ENCODE data around the gene TCHHL1. TPM values are rescaled to one million over a fixed set of nuclear protein-coding genes. Genes with fewer than 3 reads are reported as not detected.

Gene TCHHL1
- total and polyA plus RNA-seq, 2 of the 4 experiments (the other 2 are of a cell fraction): not detected

DNA sequence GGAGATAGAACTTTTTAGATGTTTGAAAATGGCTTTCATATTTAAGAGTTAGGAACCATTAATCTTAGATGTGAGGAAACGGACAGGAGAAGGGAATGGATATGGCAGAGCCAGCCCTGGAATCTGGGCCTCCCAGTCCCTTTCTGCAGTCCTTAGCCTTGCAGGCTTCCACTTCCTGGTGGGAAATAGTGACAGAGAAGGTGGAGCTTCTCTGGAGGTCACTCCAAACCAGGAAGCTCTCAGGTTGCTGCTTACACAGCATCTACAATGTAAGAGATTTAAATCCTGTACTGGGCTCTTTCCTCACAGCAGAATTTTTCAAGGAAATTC lies 54.6 kb downstream of the TCHHL1 start:
- H3K9me1 ChIP-seq (ENCODE audit: insufficient read depth, low read length): peaks cover 3% of the 10 kb centered on the region; the same call in 1 of the 2 replicates
- no peak overlapping the region for H4K8ac ChIP-seq (ENCODE audit: low read depth in 2 of 2, low read length in 2 of 2)
- no peak overlapping the region for H2BK120ac ChIP-seq (ENCODE audit: low read depth, low read length)
- peak overlapping the region; percentile 96 for H3K4me2 ChIP-seq (ENCODE audit: low read depth, low read length)
- no peak overlapping the region for H2AK5ac ChIP-seq (ENCODE audit: low read depth, low read length)
- intact Hi-C loops (cut with micrococcal nuclease) (no loop called here), dilution Hi-C loops (cut with HindIII; ENCODE audit: low sequenced_read_pairs, unreplicated experiment) (no loop called here), in situ Hi-C loops (cut with MboI; ENCODE audit: low sequenced_read_pairs) (no loop called here)
- no peaks in the 10 kb centered on the region for H3K9me3 ChIP-seq (ENCODE audit: control insufficient read depth, insufficient read depth, low read length)
- H2BK5ac ChIP-seq (ENCODE audit: low read depth, low read length, poor library complexity, severe bottlenecking): peak overlapping the region; percentile 0
- no peak for ATAC-seq (ENCODE audit: low read depth)
- TF ChIP-seq MXI1 (IDR thresholded peaks at IDR 0.05; ENCODE audit: borderline replicate concordance, low read depth, low read length) (no peak), SMC3 (IDR thresholded peaks at IDR 0.05; ENCODE audit: low read depth, low read length) (no peak)
- no peak overlapping the region for H3K9ac ChIP-seq (ENCODE audit: low read depth, low read length)
- H3K23ac ChIP-seq (ENCODE audit: low read depth, low read length): no peak overlapping the region
- H4K91ac ChIP-seq (ENCODE audit: insufficient read depth, low read depth, low read length): no peak overlapping the region
- peaks cover 25% of the 10 kb centered on the region for H3K36me3 ChIP-seq (ENCODE audit: control insufficient read depth, insufficient read depth, low read length)
- WGBS, 2 experiments (ENCODE audit: extremely low coverage in 2 of 2, insufficient read length in 1 of 2): no CpG with 5 or more reads among the region's 1 CpG
- ChIA-PET POLR2A (ENCODE audit: unreplicated experiment) (interaction anchor here (0.6 to 1.5 kb wide), 2 partner anchors 13 to 1832 kb away, joined by 3 read pairs; no protein-coding TSS in a partner anchor), CTCF (interaction anchor here (0.8 to 1.4 kb wide), 4 partner anchors 12 to 43 kb away, joined by 3 to 5 read pairs (median 4); no protein-coding TSS in a partner anchor)
- H2BK15ac ChIP-seq (ENCODE audit: low read depth, low read length): no peak overlapping the region
- peaks cover 27% of the 10 kb centered on the region for H4K20me1 ChIP-seq (ENCODE audit: insufficient read depth, low read length)
- peak overlapping the region; percentile 97; the same call in 1 of the 2 replicates for H3K27ac ChIP-seq (ENCODE audit: insufficient read depth, low read length)
- H3K27me3 ChIP-seq (ENCODE audit: control insufficient read depth, insufficient read depth, low read length): no peaks in the 10 kb centered on the region
- H3K79me1 ChIP-seq (ENCODE audit: low read depth in 1 of 2, low read length in 2 of 2): peaks cover 20 to 33% of the 10 kb centered on the region in 2 experiments
- H3K4me1 ChIP-seq (ENCODE audit: control insufficient read depth, insufficient read depth, low read length): peaks cover 10% of the 10 kb centered on the region
- no TSS peak for BruUV-seq (replicated peaks)
- no peak overlapping the region; the same call in 1 of the 2 replicates for H3K4ac ChIP-seq (ENCODE audit: low read depth, low read length)
- peak overlapping the region; percentile 77 for H3K4me3 ChIP-seq (ENCODE audit: insufficient read depth, low read depth, low read length)
- H4K5ac ChIP-seq (ENCODE audit: low read depth, low read length): no peak overlapping the region
- H2BK20ac ChIP-seq (ENCODE audit: low read depth, low read length): no peak overlapping the region
- DNase-seq: no peak
- no peak overlapping the region for H3K56ac ChIP-seq (ENCODE audit: extremely low read depth, insufficient read depth, low read length)
- peak overlapping the region; percentile 21 for H2AK9ac ChIP-seq (replicated peaks; ENCODE audit: low read depth, low read length, poor library complexity)
- no peak overlapping the region for H3K18ac ChIP-seq (ENCODE audit: low read depth, low read length)
- H3K14ac ChIP-seq (replicated peaks; ENCODE audit: low read depth, low read length): peak overlapping the region; percentile 1
- no peak overlapping the region for H2AFZ ChIP-seq (replicated peaks; ENCODE audit: low read length, poor library complexity)

Small RNA genes lying within 50 kb of the gene (microRNA-seq; reads per million reads assigned to microRNA genes)
- gene SPTLC1P4 (ENCODE audit: insufficient read depth, insufficient read length): not detected

Small RNA genes lying within 50 kb of the gene (small RNA-seq; reads per million reads assigned to genes)
- gene SPTLC1P4: 0 reads per million in 5 experiments

Other genes with a start within 250 kb of the TCHHL1 start
- gene C2CD4D, start 249.2 kb downstream of the TCHHL1 start, total RNA-seq (2012; rRNA removed): not detected in 2 replicates
- gene C2CD4D, start 249.2 kb downstream of the TCHHL1 start, polyA plus RNA-seq (2012; rRNA removed): not detected in 2 replicates
- gene THEM5, start 235.4 kb downstream of the TCHHL1 start, total RNA-seq (2012; rRNA removed): not detected in 2 replicates
- not detected in 2 replicates for gene THEM5, start 235.4 kb downstream of the TCHHL1 start, polyA plus RNA-seq (2012; rRNA removed)
- 7.3 and 8.3 TPM in 2 replicates for gene THEM4, start 179.6 kb downstream of the TCHHL1 start, total RNA-seq (2012; rRNA removed)
- 12.2 and 15.7 TPM in 2 replicates for gene THEM4, start 179.6 kb downstream of the TCHHL1 start, polyA plus RNA-seq (2012; rRNA removed)
- gene S100A10, start 95.2 kb downstream of the TCHHL1 start, total RNA-seq (2012; rRNA removed): 77.2 and 86.0 TPM in 2 replicates
- gene S100A10, start 95.2 kb downstream of the TCHHL1 start, polyA plus RNA-seq (2012; rRNA removed): 223 and 277 TPM in 2 replicates
- 117 and 167 TPM in 2 replicates for gene S100A11, start 52.1 kb downstream of the TCHHL1 start, total RNA-seq (2012; rRNA removed)
- 1,354 and 1,402 TPM in 2 replicates for gene S100A11, start 52.1 kb downstream of the TCHHL1 start, polyA plus RNA-seq (2012; rRNA removed)
- not detected in 2 replicates for gene TCHH, start 26.4 kb upstream of the TCHHL1 start, total RNA-seq (2012; rRNA removed)
- not detected in 2 replicates for gene TCHH, start 26.4 kb upstream of the TCHHL1 start, polyA plus RNA-seq (2012; rRNA removed)
- not detected in 2 replicates for gene RPTN, start 70.2 kb upstream of the TCHHL1 start, total RNA-seq (2012; rRNA removed)
- not detected in 2 replicates for gene RPTN, start 70.2 kb upstream of the TCHHL1 start, polyA plus RNA-seq (2012; rRNA removed)
- gene HRNR, start 135.1 kb upstream of the TCHHL1 start, total RNA-seq (2012; rRNA removed): not detected in 2 replicates
- under 0.01 TPM in 1 of 2 replicates, not detected in the other for gene HRNR, start 135.1 kb upstream of the TCHHL1 start, polyA plus RNA-seq (2012; rRNA removed)
- gene FLG, start 236.2 kb upstream of the TCHHL1 start, total RNA-seq (2012; rRNA removed): not detected in 2 replicates
- gene FLG, start 236.2 kb upstream of the TCHHL1 start, polyA plus RNA-seq (2012; rRNA removed): under 0.01 TPM in 1 of 2 replicates, not detected in the other